HG02943 (cell line): ENCODE data around the gene DCLK1.

Experiments
- ATAC-seq: cut with Tn5 transposase; IDR thresholded peaks from one replicate; pipeline ENCODE4 v1.9.1; 2021; ENCODE audit warnings: mild to moderate bottlenecking, low read depth, moderate library complexity; ENCODE audit not compliant: unreplicated experiment

The DCLK1 gene

DNA sequence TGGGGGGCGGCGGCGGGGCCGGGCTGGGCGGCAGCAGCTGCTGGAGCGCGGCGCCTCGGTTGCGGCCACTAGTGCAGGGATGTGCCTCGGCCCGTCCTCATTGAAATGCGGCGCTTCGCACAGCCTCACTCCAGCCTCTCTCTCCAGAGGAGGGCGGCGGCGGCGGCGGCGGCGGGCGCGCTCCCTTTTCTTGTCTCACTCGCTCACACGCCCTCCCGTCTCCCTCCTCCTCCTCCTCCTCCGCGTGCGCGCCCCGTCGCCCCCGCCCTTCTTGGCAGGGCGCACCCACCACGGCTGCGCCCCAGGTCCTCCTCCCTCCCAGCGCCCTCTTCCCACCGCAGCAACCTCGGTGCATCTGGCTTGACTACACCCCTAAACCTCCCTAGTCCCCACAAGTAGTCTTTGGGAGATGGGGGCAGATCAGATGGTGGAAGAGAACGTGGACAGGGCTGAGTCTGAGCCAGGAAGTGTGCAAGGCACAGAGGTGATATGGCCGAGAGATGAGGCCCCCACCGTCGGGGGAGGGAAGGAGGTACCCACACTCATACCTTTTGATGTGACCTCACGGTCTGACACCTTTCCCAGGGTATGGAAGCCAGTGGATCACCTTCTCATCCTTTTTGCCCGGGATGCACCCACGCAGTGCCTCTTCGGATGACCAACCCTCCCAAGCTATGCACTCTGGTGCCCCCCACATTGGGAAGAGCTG is at the start of gene DCLK1:
TSS of gene DCLK1 (minus strand) at position 161 of the 709 bp plus-strand sequence.
- ATAC-seq = no peak

DNA sequence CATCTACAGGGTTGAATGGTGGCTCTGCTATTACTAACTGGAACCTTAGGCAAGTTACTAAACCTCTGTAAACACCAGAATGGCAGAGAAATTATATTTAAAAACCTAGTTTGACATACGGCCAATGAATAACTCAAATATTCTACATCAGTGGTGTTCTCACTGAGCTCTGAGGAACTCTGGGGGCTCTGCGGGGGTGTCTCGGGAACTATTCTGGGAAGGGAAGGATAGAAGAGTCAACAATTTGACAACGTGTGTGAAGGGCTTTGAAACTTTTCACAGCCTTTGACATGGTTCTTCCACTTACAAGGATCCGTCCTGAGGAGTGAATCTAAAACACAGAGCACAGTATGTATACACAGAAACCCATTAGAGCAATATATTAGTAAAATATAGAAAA is 44.4 kb upstream of the DCLK1 start:
- ATAC-seq = no peak

DNA sequence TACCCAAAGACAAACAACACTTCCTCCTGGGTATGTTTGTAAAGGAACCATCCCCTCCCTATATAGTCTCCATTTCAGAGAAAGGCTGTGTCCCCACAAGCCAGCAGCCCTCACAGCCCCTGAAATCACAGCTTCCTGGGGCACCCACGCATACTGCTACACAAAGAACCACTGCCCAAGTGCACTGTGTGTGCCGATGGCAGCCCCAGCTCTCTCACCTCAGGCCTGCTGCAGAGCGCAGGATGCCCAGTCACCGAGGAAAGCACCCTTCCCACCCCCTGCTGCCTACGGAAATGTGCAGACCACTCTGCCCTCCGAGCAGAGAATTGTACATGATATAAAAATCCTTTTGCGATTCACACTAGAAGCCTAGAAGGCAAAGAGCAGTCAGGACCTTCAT is 43.7 kb upstream of the DCLK1 start:
- no peak for ATAC-seq

DNA sequence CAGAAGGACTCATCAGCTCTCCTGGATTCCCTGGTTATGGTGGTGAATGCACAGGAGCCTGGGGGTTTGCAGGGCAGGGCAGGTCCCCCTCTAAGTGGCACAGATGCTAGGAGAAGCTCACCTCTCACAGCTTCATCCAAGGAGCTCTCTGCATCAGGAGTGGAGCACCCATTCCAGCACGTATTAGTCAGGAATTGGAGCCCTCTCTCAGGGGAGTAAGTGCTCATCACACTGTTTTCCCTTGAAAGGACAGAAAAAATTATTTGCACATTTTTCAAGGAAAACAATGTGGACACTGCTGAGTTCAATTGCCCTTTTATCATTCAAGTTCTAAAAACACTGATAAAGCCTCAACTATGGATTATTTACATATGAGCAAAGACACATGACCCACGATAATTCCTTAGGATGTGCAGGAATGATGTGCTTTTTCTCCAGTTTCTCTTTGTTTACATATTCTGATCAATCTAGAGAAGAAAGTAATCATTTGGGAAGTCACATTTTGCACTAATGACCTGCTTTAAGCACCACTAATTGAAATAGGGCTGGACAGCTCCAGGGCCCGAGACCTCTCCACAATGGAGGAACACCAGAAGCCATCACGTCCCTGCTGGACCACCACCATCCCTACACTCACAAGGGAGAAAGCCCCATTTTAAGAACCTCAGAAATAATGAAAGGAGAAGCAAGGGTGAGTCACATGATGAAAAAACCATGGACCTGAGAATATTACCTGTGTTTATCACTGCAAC is 42.6 kb upstream of the DCLK1 start:
- no peak for ATAC-seq

DNA sequence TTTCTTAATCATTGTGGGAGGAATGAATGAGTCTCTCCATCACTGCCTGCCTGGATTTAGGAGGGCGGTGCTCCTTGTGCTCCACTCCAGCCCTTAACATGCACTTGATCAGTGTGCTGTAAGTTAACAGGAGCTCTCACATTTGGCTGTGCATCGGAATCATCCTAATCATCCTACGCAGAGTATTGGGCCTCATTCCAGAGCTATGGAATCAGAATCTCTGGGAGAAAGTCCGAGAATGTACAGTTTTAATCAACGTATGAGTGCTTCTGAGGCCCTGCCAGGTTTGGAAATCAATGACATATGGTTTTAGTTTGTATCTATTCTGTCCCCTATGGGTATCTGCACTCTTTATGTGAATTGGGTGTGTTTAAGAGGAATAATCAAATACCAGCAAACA is 34.9 kb upstream of the DCLK1 start:
- no peak for ATAC-seq

DNA sequence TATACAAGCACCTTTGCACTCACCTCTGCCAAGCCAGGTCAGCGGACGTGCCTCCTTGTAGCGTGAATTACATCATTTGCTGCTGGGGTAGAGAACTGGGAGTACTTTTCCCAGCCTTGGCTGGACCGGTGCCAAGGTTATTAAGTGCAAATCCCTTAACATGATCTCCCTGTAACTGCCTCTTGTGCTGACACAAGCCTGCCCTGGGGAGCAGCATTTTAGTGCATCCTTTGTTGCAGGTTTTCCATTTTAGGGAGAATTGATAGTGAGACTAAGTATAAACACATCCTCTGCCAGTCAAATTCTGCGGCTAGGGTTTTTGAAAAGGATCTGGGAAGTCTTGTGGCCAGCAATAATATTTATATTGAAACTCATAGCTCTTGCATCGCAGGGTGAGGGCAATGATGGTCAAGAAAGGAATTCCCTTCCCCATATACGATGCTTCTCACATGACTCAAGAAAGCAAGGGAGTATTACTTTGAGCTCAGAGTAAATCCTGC is 32.7 kb upstream of the DCLK1 start:
- ATAC-seq = no peak

DNA sequence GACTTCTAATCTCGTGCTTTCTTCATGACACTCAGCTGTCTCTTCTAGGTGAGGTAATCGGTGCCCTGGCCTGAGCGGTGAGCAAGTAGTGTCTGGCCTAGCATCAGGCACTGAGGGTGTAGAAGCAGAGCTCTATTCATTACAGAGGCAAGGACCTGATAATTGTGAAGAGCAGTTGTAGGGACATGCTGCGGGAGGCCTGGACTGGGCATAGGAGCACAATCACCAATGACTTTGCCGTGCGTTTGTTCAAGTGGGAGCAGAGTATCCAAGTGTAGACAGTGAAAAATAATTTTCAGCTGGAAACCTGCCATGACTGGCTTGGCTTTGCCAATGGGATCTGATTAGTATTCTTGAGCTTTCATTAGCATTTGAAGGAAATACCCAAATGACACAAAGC is 32.1 kb upstream of the DCLK1 start:
- no peak for ATAC-seq

DNA sequence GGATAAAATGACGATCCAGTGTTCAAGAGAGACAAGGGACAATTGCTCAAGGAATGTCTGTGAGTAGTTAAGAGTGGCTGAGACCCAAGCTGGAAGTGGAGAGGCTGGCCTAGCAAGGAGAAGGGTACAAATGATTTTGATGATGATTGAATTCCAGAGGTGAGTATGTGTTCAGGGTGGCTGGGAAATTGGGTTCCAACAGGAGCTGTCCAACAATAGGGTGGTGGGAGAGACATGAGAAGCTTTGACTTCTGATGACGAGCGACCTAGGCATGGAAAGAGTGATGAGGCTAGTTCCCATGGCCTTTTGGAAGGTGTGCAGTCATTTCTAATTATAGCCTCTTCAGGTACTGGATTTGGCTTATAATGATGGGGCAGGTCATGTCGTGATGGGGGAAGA is 29.1 kb upstream of the DCLK1 start:
- ATAC-seq = no peak

DNA sequence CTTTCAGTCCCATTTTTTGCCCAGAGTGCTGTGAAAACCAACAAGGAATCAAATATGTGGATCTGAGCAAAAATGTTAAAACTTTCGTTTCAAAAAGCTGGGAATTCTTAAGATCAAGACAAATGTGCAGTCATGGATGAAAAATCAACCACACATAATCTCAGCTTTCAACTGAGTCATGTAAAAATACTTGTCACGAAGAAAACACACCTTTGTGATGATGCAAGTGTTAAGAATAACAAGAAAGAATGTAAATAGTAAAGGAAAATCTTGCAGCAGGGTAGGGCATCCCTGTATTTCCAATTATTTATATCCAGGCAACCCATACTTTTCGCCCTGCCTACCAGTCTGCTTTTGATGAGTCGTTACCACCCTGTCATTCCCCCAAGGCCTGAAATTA is 27.4 kb upstream of the DCLK1 start:
- ATAC-seq = no peak

DNA sequence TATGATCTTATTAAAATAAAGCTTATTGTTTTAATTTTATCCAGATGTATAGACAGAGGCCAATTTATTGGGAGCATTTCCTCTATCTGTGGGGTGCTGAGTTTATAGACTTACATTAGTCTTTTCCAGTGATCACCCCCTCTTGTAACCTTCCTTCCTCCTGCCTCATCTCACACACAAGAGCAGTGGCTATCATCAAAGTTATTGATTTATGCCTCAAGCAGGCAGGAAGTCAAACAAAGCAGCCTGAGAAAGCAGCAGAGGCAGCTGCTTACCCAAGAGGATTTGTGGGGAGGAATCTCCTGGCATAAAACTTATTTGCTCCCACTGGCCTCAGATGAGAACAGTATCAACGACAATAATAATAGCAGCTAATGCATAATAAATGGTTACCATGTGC is 26.3 kb upstream of the DCLK1 start:
- no peak for ATAC-seq

DNA sequence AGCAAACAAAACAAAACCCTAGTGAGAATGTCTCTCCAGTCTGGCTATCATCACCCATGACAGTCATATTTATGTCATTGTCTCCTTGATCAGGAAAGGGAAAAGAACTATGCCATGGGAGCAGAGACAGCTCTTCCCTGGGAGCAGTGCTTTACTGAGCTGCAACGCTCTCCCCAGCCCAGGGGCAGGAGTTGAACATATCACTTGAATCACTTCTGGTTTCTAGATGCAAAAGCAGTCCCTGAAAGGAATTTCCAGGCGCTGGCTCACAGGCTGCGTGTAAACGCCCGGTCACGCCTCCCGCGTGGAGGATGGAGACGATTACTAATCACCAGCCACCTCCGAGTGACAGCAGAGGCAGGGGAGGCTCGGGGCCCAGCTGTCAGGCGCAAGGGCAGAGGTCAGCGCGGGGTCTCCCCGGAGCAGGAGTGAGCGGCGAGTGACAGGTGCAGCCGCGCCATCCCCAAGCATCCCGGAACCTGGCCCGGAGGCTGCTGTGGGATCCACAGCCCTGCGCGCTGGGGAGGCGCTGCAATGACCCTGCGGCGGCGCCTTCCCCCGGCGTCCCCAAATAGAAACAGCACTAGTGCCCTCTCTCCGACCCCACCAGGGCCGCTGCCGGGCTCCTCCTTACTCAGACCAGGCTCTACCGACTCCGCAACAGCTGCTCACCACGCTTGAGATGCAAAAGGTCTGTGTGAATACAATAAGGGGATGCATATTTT is 23.5 kb upstream of the DCLK1 start:
- ATAC-seq = no peak

DNA sequence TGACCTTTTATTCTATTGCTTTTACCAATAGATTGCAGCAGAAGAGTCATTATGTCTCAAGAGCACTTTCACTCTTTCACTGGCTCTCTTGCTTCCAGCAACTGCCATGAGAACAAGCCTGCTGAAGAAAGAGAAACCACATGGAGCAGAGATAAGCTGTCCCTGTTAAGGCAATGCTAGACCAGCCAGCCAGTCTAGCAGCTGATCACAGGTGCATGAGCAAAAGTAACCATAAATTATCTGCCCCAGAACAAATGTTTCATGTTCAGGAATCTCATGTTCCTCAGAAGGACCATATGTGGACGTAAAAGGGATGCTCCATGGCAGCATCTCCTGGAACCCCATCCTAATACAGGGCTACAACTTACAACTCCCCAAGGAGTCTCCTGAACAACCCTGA is 20.4 kb upstream of the DCLK1 start:
- no peak for ATAC-seq

DNA sequence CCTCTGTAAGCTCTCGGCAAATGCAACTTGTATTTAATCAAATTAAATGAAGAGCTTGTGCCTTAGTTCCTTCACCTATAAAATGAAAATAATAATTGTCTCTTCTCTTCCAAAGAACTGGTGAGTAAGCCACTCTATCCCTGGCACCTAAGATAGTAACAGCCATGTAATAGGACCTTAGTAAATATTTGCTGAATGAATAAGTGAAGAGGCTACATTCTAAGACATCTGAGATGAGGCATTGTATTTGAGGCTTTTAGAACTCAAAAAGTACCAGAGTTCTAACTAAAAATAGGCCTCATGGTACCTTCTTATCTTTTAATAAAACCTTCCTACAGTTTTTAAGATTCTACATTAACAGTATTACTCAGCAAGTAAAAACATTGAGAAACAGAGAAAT is 17.3 kb upstream of the DCLK1 start:
- ATAC-seq = no peak

DNA sequence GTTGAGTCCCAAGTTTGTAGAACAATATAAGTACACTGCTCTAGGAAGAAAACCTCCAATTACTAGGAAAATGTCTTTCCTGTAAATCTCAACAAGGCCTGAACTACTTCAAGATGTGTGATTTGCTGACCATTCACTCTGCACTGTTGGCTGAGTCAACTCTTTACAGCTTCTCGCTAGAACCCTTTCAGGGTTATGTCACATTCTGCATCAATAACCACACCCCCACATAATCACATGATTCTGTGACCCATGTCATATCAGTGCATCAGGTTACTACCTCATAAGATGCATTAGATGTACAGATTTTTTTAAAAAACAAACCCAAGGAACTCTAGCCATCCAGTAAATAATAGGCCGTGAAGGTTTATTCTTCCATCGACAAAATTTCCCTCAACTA is 16.1 kb upstream of the DCLK1 start:
- ATAC-seq = no peak

DNA sequence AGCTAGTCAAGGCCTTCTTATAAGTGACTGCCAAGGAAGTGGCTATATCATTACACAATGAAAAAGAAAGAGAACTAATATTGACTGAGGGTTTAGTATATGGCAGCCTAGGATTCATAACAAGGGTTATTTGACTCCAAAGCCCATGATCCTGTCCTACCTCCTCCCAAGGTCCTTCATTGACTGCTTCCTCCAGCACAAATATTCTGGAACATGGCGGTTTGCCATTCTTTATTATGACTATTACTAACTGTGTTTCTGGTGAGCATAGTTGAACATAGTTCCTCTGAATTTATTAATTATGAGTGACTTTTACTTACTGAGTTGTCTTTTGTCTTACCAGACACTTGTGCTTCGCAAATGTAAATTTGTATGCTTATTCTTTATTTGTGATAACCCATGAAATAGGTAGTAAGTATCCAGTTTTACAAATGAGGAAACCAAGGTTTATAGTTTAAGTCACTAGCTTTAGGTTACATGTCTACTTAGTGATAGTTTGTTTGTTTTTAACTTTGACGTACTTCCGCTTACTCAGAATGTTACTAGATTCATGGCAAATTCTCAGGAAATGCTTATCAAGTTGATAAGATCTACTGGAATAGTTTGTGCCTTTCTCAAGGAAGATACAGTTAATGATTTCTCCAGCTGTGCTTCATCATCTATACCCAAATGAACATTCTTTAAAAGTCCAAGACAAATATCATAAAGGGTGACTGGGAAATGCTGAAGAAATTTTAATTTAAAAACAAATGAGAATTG is 15.5 kb upstream of the DCLK1 start:
- no peak for ATAC-seq

DNA sequence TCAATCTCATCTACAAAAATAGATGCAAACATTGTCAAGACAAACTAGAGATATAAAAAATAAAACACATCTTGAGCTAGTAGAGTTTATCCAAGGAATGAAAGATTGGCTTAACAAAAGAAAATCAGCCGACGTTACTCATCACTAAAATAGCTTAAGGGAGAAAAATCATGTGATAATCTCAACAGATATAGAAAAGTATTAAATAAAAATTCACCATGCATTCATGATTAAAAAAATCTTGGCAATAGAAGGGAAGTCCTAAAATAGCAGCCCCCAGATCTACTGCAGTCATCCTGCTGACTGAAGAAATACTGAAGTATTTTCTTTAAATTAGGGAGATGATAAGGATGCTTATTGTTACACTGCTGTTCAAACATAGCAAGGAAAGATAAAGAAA is 12.6 kb upstream of the DCLK1 start:
- no peak for ATAC-seq

DNA sequence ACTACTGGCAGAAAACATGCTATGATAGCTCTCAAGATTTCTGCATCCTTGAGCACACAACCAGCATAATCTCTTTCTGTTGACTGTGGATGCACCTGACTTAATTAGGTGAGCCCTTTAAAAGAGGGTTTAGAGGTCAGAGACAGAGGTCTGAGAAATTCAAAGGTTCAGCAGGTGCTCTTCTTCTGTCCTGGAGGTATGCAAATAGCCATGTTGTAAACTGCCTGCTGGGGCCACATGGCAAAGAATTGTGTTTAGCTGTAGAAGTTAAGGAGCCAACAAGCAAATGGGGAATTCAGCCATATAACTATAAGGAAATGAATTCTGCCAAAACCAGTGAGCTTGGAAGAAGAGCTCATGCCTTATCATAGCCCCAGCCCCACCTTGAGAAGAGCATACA is 11.6 kb upstream of the DCLK1 start:
- ATAC-seq = no peak

DNA sequence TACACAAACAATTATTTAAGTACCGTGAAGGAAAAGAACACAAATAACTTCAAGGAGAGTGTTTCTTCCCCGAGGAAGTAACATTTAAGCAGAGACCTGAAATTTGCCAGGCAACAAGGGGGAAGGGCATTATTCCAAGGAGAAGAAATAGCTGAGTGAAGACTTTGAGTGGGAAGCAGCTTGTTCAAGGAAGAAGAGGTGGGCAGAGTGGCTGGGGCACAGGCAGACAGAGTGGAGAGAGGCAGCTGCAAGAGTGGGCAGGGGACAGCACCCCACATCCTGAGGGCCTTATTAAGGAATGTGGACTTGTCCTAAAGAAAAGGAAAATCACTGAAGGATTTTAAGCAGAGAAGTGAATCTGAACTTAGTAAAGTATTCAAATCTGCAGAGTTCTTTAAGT is 4.7 kb upstream of the DCLK1 start:
- ATAC-seq = no peak

DNA sequence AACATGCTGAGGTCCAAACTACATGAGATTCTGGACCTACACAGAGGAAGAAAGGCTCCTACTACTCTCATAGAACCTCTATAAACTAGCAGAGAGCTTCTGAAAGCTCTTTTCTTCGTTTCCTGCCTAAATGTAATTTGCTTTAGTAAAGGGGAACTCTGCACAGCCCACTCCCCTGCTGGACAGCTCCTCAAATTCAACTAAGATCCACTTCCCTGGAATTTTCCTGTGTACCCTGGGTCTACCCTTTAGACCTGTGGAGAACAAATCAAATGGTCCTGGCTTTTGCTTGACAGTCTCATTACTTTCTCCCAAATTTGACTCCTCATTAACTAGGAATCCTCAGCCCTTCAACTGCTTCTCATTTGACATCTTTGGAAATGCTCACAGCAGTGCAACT is 3.5 kb upstream of the DCLK1 start:
- ATAC-seq = no peak

DNA sequence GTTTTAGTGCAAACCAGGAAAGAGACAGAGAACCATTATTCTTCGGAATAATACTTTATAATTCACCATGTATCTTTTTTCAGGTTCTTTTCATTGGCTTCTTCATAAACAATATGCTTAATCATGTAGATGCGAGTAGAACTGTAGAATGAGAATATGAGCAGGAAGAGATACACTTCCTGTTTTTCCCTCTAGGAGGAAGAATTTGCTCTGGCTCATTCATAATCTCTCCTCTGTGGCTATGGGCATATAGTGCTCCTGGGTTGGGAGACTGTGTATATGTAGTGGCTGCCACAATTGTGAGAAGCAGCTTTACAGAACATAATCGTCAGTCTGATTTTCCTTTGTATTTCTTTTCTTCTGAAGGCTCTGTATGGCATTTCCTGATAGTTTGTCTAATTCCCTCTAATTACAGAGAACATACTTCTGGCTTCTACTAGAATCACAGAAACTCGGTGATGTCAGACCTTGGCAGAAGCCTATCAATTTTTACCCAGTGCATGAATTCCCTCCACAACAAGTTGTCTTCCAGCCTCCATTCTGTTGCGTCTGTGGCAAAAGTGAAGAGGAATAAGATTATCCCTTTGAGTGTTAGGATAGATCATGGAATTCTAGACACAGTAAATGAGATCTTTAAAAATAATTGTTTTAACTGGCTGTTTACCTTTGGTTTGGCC is 2.9 kb upstream of the DCLK1 start:
- ATAC-seq = no peak
